ENCODE data around the gene PXDN.
"Not testable (repeated sequence)": the region's sequence is repeated elsewhere in the genome, so short reads cannot be mapped to it uniquely, and the experiment has no call there.

Gene PXDN

DNA sequence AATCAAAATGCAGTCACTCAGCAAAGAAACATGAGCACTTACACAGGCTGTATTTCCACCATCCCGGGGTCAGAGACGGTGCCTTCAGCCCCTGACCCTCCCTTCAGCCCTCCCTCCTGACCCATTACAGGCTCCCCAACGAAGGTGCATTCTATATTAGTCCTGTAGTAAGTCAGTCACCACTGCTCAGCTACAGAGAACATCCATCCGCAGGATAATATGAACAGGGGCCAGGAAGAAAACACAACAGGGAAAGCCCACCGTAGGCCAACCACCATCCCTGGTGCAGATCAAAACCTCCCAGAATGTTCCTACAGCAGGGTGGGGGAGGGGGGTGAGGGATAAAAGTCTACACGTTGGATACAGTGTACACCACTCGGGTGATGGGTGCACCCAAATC, 15.1 kb downstream of the PXDN start:
- no peak for DNase-seq (ENCODE audit: low read depth)
- H3K4me3 ChIP-seq (ENCODE audit: low read length) = no peak overlapping the region
- TF ChIP-seq, protein P1, sequence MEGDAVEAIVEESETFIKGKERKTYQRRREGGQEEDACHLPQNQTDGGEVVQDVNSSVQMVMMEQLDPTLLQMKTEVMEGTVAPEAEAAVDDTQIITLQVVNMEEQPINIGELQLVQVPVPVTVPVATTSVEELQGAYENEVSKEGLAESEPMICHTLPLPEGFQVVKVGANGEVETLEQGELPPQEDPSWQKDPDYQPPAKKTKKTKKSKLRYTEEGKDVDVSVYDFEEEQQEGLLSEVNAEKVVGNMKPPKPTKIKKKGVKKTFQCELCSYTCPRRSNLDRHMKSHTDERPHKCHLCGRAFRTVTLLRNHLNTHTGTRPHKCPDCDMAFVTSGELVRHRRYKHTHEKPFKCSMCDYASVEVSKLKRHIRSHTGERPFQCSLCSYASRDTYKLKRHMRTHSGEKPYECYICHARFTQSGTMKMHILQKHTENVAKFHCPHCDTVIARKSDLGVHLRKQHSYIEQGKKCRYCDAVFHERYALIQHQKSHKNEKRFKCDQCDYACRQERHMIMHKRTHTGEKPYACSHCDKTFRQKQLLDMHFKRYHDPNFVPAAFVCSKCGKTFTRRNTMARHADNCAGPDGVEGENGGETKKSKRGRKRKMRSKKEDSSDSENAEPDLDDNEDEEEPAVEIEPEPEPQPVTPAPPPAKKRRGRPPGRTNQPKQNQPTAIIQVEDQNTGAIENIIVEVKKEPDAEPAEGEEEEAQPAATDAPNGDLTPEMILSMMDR (conservative IDR thresholded peaks at IDR 0.05; ENCODE audit: low read depth, low read length) = no peak

DNA sequence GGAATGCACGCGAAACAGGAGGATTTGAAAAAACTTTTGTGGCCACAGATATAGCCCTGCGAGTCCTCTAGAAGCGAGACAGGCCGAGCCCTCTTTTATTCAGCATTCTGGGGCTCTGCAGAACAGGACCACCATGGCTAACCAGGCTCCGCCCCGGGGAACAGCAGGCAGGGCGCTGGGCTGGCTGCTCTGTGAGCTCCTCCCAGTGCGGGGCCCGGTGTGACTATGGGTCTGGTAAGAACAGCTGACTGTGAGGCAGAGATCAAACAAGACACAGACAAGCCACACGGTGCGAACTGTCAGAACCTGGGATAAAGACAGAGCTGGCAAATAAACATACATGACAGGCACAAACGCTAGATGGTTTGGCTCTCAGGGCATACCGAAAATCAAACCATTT, 15.5 kb downstream of the PXDN start:
- no peak for DNase-seq (ENCODE audit: low read depth)
- H3K4me3 ChIP-seq (ENCODE audit: low read length) = peak overlapping the region; percentile 37
- TF ChIP-seq, protein P1 (conservative IDR thresholded peaks at IDR 0.05; ENCODE audit: low read depth, low read length) = no peak

GRCh38 chr2:1727796-1728474, 16.4 kb downstream of the PXDN start:
- H3K4me3 ChIP-seq (ENCODE audit: low read length) = peak overlapping the region; percentile 37
- DNase-seq (ENCODE audit: low read depth) = no peak
- TF ChIP-seq, protein P1 (conservative IDR thresholded peaks at IDR 0.05; ENCODE audit: low read depth, low read length) = no peak

- TF ChIP-seq, protein P1 (conservative IDR thresholded peaks at IDR 0.05; ENCODE audit: low read depth, low read length) = no peak
- no peak overlapping the region for H3K4me3 ChIP-seq (ENCODE audit: low read length)
- DNase-seq (ENCODE audit: low read depth) = no peak
Observed at GRCh38 chr2:1727101-1727771, 17.1 kb downstream of the PXDN start.

DNA sequence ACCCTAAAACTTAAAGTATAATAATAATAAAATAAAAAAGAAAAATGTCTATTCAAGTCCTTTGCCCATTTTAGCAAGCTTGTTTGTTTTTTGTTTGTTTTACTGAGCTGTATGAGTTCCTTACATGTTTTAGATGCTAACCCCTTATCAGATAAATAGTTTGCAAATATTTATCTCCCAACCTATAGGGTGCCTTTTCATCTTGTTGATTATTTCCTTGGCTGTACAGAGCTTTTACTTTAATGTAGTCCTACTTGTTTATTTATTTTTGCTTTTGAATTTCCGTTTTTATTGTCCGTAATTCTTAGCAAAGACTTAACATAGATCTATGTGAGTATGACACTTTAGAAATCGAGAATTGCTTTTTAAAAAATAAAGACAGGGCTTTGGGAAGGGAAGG, 17.8 kb downstream of the PXDN start:
- no peak for DNase-seq (ENCODE audit: low read depth)
- TF ChIP-seq, protein P1 (conservative IDR thresholded peaks at IDR 0.05; ENCODE audit: low read depth, low read length) = no peak
- no peak overlapping the region for H3K4me3 ChIP-seq (ENCODE audit: low read length)

DNA sequence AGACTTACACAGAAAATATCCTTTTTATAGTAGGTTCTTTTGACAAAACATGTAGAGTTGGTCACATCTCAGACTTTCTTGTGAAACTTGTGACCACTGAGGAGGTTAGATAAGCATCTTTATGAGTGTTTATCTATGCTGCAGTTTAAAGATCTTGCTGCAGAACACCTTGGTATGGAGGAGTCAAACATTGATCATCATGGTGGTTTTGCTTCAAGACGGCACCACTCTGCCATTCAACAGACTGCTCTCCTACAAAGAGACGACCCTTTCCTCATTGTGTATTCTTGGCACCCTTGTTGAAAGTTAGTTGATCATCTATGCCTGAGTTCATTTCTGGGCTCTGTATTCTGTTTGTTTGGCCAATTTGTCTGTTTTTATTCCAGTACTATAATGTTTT, 20.0 kb downstream of the PXDN start:
- H3K4me3 ChIP-seq (ENCODE audit: low read length); DNase-seq (ENCODE audit: low read depth): not testable (repeated sequence)

- no peak for DNase-seq (ENCODE audit: low read depth)
- H3K4me3 ChIP-seq (ENCODE audit: low read length) = no peak overlapping the region
- TF ChIP-seq, protein P1 (conservative IDR thresholded peaks at IDR 0.05; ENCODE audit: low read depth, low read length) = no peak
Observed at GRCh38 chr2:1723397-1724042, 20.8 kb downstream of the PXDN start.
